Erythroblast (primary cell): ENCODE measurements around the gene PLAC1.

Source experiments
- DNase-seq, 2 experiments: peaks; one replicate each; lab custom pipeline; 2025; lab: John Stamatoyannopoulos, UW
- GATA1 ChIP-seq: IDR thresholded peaks from 2 replicates; pipeline ENCODE4 v1.6.1; 2011; ENCODE audit warnings: low read depth, mild to moderate bottlenecking, control low read depth, low read length, moderate library complexity
- POLR2A ChIP-seq: IDR thresholded peaks from 2 replicates; pipeline ENCODE4 v1.6.1; 2011; ENCODE audit warnings: mild to moderate bottlenecking, low read length

Gene PLAC1

GRCh38 chrX:134544135-134544512 is 114.1 kb downstream of the PLAC1 start:
- TF ChIP-seq GATA1 = no peak
- TF ChIP-seq POLR2A = no peak
- no peak for DNase-seq

- DNase-seq = no peak
- no peak for TF ChIP-seq GATA1
- TF ChIP-seq POLR2A = no peak
Measured at GRCh38 chrX:134543288-134543687, 115.0 kb downstream of the PLAC1 start.

DNA sequence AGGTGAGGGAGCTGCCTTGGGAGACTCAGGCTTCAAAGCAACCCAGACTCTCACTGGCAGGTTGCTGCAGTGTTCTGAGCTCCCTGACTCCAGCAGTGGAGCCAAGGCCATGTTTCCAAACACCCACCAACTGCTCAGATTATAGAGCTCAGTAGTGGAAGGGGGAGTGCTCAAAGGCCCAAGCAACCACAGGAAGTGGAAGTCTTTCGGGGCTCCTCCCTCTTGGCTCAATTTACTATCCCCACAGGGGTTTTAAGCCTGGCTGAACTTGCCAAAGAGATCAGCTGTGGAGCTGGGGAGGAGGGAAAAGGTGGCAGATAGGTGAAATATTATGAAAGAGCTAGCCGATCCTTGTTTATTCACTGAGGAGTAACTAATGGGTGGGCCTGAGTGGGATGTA is 115.8 kb downstream of the PLAC1 start:
- TF ChIP-seq POLR2A (no peak), GATA1 (no peak)
- DNase-seq = no peak

DNA sequence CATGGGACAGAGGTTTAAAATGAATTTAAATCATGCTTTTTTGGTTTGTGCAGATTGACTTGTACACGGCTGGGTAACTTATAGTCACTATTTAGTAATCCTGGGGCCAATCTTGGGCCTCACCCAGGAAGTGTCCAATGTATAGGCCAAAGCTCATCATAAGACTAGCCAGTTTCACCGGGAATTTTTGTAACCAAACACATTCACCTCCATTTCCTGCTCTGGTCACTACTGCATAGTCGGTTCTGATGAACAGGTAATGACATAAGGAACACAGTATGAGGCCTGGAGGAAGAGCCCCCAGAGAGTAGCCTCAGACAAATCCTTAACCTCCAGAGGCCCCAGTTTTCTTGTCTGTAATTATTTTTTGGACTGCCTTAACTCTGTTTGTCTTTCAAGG is 116.4 kb downstream of the PLAC1 start:
- DNase-seq = no peak
- TF ChIP-seq GATA1 = no peak
- TF ChIP-seq POLR2A = no peak

- DNase-seq = no peak
- TF ChIP-seq POLR2A (no peak), GATA1 (no peak)
Measured at GRCh38 chrX:134538316-134538715, 120.0 kb downstream of the PLAC1 start.

GRCh38 chrX:134537179-134537955 is 120.9 kb downstream of the PLAC1 start:
- peak in 1 of 2 experiments; percentile 13 for DNase-seq

DNA sequence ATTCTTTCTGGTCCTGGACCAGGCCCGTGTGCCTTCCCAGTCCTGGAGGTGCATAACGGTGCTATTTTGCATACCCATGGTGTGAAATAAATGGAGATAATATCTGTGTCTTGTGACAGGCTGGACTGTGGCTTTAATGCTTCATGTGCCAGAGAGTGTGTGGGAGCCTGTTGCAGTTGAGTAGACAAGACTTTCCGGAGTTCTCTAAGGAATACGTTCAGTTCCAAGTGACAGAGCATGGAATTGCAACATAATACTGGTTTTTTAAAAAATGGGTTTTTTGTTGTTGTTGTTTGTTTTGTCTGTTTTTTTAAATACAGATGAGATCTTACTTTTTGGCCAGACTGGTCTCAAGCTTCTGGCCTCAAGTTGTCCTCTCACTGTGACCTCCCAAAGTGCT is 124.3 kb downstream of the PLAC1 start:
- TF ChIP-seq POLR2A (no peak), GATA1 (no peak)
- peak in 1 of 2 experiments; percentile 1 for DNase-seq

More at GRCh38 chrX:134537179-134537955, 120.9 kb downstream of the PLAC1 start:
- no peak for TF ChIP-seq GATA1
- TF ChIP-seq POLR2A = no peak

GRCh38 chrX:134533352-134533751 is 124.9 kb downstream of the PLAC1 start:
- TF ChIP-seq GATA1 (no peak), POLR2A (no peak)

DNA sequence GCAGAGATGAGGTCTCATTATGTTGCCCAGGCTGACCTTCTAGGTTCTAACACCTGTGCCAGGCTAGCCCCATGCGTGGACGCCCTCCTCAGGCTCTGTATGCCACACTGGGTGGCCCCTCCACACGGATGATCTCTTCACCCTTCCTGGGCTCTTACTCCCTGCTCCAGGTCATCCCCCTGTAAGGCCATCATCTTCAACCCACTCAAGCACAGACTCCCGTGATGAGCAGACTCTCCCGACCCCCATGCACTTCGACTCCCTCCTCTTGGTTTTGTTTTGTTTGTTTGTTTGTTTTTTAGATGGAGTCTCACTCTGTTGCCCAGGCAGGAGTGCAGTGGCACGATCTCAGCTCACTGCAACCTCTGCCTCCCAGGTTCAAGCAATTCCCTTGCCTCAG is 127.4 kb downstream of the PLAC1 start:
- no peak for DNase-seq
- TF ChIP-seq POLR2A (no peak), GATA1 (no peak)

More at GRCh38 chrX:134533352-134533751, 124.9 kb downstream of the PLAC1 start:
- DNase-seq = no peak

GRCh38 chrX:134529481-134529880 is 128.8 kb downstream of the PLAC1 start:
- DNase-seq = no peak
- TF ChIP-seq GATA1 = no peak

GRCh38 chrX:134528960-134529359 is 129.3 kb downstream of the PLAC1 start:
- DNase-seq = peak in 1 of 2 experiments; percentile 0
- TF ChIP-seq GATA1 = no peak
- no peak for TF ChIP-seq POLR2A

GRCh38 chrX:134526399-134526798 is 131.9 kb downstream of the PLAC1 start:
- no peak for DNase-seq
- TF ChIP-seq GATA1 (no peak), POLR2A (no peak)

DNA sequence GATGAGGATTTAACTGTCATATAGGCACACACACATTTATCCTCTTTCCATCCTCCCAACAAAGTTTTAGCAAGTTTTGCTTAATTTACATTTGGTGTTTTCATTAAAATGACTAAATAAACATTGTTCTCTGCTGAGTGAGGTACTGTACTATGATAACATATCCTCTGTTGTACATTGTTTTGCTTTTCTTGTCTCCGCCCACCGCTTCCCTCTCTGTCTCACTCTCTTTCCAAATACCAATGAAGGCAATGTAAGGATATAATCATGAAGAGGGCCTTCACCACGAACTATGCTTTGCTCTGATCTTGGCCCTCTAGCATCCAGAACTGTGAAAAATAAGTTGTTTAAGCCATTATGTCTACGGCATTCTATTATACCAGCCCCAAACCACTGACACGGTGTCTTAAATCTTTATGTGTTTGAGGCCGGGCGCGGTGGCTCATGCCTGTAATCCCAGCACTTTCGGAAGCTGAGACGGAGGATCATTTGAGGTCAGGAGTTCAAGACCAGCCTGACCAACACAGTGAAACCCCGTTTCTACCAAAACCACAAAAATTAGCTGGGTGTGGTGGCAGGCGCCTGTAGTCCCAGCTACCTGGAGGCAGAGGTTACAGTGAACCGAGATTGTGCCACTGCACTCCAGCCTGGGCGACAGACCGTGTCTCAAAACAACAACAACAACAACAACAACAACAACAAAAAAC is 133.0 kb downstream of the PLAC1 start:
- TF ChIP-seq GATA1 = no peak
- no peak for TF ChIP-seq POLR2A
- DNase-seq = no peak

DNA sequence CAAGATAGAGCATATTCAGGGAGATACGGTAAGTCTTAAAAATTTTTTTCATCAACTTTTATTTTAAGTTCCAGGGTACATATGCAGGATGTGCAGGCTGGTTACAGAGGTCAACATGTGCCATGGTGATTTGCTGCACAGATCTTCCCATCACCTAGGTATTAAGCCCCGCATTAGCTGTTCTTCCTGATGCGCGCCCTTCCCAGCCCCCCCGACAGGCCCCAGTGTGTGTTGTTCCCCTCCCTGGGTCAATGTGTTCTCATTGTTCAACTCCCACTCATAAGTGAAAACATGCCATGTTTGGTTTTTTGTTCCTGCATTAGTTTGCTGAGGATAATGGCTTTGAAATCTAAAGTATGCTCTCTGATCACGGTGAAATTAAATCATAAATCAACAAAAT is 134.1 kb downstream of the PLAC1 start:
- DNase-seq = no peak
- TF ChIP-seq POLR2A (no peak), GATA1 (no peak)
